Hematopoietic multipotent progenitor cell treated with erythropoietin and hydrocortisone succinate and interleukin-3 and kit ligand, for 15 days (in vitro differentiated cells): ENCODE measurements around the gene KIRREL1.
"Not testable (repeated sequence)": the region's sequence is repeated elsewhere in the genome, so short reads cannot be mapped to it uniquely, and the experiment has no call there.

Source experiments
- DNase-seq: peaks from one replicate; pipeline ENCODE4 v3.0.0-alpha.2; 2015; ENCODE audit warnings: low spot score

Gene KIRREL1

DNA sequence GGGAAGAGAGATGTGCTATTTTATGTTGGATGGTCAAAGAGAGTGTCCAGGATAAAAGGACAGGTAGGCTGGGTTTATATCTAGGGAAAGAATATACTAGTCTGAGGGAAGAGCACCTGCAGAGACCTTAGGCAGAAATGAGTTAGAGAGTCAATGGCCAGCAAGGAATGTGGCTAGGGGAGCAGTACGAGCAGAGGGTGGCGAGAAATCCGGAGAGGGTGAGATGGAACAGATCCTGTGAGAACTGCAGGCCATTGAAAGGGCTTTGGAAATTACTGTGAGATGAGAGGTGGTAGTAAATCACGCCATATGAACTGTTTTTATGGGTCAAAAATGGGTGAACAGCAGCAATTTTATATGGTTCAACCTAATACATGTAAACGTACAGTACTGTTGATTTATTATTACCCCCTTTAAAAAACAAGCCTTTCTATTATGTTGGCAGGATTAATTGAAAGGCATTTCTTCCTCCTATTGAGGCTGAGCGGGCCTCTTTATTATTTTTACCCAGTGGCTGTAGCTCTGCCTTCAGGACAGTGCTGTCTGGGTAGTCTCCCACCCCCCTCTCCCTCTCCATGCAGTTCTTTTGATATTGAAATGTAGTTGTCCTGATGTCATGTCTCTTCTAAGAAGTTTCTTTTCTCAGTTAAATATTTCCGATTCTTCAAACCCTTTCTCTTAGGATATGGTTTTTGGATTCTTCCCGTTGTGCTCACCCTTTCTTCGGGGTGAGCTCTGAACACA is 112.1 kb downstream of the KIRREL1 start:
- no peak for DNase-seq

DNA sequence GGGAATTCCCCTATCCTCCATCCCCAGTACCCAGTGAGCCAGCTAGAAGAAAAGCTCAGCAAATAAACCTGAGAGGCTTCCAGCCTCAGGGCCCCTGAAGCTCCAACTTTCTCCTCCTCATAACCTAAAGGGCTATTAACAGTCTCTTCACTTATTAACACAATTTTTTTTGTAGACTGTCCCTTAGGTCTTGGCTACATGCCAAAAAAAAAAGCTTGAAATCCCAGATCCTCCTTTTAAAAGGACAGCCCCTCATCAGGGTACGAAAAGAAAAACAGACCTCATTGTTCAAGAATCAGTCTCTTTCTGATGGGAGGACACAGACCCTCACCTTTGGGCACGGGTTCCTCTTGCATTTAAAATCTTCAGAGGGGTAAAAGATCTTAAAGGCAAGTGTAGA is 114.5 kb downstream of the KIRREL1 start:
- no peak for DNase-seq

DNA sequence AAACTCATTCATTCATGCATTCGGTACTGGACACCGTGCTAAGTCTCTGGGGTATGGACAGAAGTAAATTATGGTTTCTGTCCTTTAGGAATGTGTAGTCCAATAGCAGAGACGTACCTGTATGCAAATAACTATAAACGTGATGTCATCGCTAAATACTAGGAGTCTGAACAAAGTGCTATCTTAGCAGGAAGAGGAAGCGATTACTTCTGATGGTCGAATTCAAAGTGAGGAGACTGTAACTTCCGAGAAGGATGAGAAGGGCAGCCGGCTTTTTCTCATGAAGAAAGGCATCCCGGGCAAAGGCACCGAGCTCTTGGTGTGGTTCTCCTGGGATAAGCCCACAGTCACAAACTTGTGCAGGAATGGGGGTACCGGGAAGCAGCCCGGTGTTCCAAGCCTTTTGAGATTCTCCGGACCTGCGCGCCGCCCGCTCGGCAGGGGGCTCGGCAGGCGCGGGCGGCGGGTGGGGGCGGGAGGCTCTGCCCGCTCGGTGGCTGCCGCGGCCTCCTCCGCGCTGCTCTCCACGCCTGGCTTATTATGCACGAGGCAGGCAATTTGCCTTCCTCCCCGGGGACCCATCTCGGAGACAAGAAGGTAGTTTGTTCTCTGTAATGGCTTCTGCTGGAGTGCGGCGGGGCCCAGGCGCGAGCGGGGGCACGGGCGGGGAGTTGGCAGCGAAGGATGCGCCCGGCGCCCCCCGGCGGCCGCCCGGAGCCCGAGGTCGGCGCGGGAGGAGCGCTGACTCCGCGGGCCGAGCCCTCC is 119.7 kb downstream of the KIRREL1 start:
- DNase-seq: no peak

DNA sequence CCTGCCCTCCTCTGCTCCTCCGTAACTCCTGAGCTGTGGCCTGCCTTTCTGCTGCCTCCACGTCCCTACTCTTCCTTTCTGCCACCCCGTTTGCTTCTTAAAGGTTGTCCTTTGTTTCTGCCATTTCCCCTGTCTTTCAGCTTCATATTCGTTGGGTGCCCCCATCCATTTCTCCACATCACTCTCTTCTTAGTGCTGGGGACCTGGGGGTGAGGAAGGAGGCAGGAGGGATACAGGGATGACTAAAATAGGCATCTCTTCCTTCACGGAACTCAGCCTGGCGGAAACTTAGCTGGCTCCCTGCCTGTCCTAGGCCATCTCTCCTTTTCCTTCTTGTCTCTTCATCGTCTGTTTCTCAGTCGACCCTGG is 120.3 kb downstream of the KIRREL1 start:
- no peak for DNase-seq

DNA sequence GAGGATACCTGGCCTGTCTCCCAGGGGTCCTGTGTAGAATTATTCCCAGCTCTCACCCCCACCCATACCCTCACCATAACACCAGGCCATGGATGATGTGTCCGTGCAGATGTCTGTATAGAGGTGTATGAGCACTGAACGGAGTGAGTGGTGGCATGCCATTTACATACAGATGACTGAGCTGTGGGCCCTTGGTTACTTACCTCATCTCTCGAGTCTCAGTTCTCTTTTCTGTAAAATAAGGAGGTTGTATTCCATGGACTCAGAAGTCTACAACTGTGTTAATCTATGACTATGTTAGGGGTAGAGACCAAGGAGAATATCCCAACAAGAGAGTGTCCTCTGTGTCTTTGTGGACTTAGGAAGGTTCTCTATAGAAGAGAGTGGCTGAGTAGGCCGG is 121.7 kb downstream of the KIRREL1 start:
- no peak for DNase-seq

DNA sequence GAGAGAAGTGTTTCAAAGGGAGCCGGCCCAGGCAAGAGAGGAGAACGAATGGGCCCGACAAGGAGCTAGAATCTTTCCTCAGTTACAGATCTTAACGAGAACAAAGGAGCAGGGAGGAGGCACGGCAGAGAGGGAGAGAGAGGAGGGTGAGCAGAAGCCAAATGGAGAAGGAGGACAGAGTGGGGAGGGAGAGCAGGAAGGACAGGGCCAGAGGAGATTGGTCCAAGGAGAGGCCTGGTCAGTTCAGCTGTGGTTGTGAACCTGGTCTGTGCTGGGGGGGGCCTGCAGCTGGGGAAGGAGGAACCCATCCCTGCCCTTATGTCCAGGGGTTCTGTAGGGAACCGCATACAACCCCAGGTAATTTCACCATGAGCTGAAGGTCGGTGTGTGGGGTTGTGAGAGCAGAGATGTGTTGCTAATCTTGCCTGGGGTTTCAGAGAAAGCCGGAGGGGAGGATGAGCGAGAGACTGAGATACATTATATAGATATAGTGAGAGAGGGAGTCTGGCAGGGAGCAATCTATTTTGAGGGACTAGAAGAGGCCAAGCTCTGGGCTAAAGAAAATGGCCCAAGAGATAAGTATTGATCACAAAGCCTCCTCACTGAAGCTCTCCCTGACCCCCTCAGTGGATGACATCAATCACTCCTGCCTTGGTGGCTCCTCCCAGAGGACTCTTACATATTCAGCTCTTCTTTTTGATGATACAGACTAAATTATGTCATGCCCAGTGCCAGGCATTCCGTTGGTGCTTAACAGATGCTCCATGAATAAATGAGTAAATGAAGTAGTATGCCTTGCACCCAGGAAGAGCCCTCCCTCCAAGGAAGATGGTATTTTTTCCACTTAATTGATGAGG is 123.1 kb downstream of the KIRREL1 start:
- no peak for DNase-seq

DNA sequence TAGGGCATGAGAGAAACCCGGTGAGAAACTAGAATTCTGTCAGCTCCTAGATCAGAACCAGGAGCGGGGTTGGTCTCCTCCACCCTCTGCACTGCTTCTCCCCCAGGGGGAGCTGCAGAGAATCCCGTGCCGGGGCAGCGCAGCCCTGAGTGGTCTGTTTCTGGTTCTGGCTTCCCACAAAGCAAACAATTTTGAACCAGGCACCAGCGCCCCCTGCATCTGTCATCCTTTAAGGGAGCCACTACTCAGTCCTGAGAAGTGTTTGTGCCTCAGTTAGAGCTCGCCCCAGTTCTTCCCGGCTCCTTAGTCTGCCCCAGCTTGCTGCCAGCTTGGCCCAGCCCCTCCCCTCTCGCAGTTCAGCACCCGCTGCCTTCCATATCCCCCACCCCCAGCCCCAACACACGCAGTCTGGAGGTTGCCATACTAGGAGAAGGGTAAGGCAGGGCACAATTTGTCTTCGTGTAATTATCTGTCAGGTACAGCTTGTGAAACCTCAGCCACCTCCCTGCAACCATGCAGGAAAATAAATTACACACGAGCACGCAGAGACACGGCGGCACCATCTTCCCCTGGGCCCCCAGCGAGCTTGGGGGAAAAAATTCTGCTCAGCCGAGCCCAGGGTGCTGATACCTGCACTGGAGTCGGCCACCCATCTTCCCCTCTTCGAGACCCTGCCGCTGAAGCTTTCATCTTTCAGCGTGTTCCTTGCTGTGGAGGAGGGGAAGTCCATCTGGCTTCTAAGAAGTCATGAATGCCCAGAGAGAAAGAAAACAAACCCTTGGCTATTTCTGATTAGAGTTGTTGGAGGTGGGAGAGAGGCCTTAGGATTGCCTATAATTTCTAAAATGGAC is 124.6 kb downstream of the KIRREL1 start:
- DNase-seq: no peak

DNA sequence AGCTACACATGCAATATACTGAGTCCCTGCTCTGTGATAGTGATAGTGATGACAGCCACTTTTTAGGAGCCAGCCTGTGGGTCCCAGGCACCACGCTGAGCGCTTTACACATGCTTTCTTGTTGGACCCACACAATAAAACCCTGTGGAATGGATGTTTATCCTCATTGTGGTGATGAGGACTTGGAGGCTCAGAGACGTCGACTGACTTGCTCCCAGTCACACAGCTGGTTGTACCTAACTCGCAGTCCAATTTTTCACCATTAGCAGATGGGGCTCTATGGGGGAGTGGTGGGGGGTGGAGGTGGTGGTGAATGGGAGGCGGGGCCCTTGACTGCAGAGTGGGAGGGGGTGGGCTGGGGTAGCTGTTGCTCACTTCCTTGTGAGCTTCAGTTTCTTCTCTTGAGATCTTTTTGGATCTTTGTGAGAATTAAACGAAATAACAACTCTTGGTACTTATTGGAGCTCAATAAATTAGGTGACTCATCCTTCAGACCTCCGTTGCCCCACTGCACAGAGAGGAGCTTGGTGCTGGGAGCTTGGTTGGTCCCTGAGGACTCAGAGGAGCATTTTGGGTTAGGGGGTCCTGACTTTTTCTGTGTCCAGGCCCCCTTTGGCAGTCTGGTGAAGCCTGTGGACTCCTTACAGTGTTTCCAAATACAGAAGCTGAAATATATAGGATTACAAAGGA is 125.4 kb downstream of the KIRREL1 start:
- no peak for DNase-seq

DNA sequence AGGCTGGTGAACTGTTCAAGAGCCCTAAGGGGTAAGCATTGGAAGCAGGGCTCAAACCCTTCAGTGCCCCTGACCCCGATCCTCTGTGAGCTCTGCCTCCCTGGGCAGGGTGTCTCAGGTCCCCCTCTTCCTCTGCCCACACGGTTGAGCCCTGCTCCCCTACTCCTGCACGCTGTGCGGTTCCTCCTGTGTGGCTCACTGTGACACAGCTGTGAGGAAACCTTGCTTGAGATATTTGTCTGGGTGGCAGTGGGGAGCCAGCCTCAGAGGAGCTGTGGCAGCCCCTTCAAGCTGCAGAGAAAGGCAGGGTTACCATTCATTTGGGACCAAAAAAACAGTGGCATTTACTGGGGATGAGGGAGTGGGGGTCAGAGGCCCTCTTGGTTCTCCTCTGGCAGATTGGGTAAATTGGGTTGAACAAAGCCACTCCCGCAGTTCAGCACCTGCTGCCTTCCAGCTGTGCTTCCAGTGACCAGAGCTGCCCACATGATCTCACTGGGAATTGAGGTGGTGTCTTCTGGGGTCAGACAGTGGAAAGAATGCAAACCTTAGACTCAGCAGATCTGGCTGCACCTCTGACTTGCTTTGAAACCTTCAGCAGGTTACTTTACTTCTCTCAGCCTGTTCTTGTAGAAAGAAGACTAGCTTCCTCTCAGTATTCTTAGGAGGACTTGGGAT is 126.7 kb downstream of the KIRREL1 start:
- DNase-seq: no peak

DNA sequence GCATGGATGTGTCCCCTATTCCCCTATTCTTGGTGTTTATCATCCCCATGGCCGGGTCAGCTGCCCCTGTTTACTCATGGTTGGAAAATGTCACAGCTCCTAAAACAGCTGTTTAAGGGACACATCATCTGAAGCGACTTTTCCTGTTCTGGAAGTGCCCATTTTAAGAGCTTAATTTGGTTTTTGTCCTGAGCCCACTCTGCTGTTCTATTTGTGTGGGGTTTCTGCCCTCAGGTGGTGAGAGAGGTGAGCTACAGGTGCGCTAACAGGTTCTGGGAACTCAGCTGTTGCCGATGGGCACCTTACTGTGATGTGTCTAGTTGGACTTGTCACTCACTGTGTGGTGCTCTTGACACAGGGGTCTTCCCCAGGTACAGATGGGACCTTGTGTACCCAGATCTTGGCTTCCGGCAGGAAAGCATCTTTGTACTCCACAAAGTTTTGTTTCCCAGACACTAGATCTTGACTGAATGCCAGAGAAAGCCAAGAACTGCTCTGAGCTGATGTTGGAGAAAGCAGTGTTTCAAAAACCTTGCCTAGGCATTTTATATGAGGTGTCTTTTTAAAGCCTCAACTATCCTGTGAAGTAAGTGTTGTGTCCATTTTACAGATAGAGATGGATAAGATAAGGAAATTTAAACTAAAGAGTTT is 128.3 kb downstream of the KIRREL1 start:
- DNase-seq: peak; percentile 16

DNA sequence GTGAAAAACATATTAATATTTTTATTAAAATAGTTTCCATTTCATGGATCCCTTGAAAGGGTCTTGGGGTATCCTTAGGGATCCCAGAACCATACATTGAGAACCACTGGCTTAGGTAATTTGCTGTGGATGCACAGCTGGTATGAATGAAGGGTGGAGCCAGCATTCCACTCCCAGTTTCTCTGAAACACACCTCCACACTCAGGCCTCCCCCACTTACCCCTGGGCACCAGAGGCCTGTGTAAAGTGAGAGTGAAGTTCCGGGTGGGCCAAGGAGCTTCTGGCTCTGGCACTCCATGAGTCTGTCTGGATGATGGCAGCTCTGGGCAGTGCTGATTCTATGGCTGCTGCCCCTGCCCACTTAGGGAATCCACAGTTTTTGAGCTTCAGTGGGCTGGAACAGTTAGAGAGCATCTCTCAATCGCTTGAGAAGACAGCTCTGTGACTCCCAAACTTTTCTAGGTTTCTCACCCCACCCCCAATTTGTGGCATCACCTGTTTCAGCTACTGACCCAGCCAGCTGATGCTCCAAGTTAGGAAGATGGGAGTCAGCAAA is 129.5 kb downstream of the KIRREL1 start:
- no peak for DNase-seq

DNA sequence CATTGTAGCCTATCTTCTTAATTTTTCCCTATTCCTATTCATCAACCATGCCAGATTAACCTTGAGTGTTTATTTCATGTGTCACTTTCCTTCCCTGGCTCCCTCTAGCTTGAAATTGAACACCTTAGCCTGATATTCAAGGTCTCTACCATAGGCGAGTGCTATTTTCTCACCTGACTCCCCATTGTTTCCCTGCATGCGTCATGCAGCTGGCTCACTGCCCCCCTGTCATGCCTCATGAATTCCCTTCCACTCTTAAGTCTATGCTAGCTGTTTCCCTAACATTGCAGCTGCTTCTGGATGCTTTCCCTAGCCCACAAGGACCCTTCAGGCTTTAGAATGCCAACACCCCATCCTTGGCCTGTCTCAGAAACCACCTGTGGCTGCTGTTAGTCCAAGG is 130.6 kb downstream of the KIRREL1 start:
- no peak for DNase-seq

DNA sequence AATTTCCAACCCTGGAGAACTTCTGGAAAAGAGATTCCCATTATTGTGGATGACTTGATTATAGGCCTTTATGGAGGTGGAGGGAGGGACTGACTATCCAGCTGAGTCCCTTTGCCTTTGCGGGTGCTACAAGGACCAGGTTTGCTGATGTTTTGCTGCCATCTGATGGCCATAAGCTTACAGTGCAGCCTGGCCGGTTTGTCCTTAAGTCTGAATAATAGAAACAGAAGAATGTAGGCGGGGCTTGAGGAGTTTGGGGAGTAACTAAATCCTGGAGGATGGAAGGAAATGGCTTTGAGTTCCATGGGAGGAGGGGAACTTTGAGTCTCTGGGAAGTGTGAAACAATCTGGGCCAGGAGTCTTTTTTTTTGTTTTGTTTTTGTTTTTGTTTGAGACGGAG is 131.6 kb downstream of the KIRREL1 start:
- DNase-seq: peak; percentile 80

DNA sequence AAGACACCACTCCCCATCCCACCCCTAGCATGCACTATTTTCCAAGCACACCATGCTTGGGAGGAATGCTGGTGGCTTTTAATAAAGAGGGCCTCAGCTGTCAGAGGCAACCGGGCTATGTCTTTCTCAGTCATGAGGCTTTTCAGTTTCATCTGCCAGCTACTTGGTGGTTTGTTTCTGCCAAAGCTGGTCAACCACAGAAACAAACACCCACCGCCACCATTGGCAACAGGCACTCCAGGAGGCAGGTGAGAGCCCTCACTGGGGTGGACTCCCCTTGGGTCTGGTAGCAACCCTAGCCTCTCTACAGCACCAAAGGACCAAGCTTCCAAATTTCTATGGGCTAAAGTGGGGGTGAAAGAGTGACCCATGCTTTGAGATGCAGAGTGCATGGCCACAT is 133.0 kb downstream of the KIRREL1 start:
- DNase-seq: no peak

DNA sequence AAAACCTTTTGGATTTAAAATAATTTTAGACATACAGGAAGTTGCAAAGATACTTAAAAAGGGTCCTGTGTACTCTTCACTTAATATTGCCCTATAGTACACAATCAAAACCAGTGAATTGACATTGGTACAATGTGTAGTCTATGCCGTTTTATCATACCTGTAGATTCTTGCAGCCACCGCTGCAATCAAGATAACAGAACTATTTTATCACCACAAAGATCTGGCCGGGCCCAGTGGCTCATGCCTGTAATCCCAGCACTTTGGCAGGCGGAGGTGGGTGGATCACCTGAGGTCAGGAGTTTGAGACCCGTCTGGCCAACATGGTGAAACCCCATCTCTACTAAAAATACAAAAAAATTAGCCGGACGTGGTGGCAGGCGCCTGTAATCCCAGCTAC is 135.1 kb downstream of the KIRREL1 start:
- not testable (repeated sequence) for DNase-seq

DNA sequence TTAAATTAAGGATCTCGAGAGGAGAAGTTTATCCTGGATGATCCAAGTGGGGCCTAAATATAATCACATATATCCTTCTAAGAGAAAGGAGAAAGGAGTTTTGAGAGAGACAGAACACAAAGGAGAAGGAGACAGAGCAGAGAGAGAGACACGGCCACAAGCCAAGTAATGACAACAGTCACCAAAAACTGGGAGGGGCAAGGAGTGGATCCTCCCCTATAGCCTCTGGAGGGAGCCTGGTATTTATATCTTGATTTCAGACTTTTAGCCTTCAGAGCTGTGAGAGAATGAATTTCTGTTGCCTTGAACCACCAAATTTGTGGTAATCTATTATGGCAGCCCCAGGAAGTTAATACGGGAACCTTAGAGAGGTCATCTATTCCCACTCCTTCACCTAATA is 137.8 kb downstream of the KIRREL1 start:
- peak; percentile 44 for DNase-seq

DNA sequence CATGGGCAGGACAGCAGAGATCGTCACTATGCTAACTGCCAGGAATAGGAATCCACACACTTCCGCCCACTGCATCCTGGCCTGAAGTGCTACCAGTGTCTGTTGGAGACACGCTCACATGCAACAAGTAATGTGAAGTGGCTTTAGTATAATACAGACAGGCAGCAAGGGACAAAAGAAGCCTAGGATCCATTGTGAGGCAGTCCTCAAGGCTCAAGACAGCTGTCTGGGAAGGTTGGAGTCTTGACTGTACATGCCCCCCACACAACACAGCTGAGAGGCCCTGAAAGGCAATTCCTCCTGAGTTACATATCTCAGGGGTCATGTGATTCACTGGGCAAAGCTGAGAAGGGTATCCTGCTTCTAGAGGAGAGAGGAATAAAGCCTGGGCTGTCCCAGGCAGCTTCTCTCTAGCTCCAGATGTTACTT is 147.3 kb downstream of the KIRREL1 start:
- DNase-seq: no peak

DNA sequence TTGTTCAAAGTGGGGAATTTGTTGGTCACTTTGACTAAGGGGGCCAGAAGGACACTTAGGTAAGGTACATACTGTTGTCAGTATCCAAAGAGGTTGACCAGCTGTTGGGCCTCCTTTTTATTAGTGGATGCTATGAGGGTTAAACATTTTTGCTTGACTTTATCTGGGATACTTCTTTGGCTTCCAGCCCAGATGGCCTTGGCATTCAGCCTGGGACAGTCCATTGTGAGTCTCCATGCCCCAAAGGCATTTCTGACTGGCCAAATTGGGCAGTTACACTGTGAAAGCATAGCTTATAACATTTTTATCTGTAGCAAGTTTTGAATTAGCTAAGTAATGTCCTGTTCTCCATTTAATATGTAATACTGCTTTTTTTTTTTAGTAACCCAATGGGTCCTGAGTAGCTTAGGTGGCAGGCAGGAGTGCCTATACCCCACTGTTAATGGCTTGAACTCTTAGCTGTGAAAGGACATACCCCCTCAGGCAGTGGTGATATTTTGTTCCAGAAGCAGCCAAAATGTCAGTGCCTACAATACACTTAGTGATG is 151.8 kb downstream of the KIRREL1 start:
- peak; percentile 41 for DNase-seq

DNA sequence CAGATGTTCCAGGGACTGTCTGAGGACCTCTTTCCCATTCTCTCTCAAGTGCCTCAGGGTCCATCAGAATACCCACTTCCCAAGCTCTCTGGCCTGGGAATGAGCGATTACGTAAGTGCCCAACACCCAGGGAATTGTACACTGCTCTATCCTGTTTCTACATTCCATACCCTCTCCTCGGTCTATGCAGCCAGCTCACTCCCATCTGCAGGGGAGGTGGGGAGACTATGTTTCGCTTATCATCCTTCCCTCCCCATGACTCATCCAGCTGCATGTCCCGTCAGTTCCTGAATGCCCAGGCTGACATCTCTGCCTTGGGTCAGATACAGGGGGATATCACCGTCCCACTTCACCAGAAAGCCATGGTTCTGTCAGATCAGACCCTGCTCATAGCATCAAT is 152.7 kb downstream of the KIRREL1 start:
- DNase-seq: peak; percentile 41
